Naive thymus-derived CD8-positive, alpha-beta T cell (primary cell): ENCODE data around the gene H2BW2. TPM values are rescaled to one million over a fixed set of nuclear protein-coding genes. Genes with fewer than 3 reads are reported as not detected.
A peak's percentile ranks its signal among the peaks of the same experiment; 100 is the strongest.
"Not testable (repeated sequence)": the region's sequence is repeated elsewhere in the genome, so short reads cannot be mapped to it uniquely, and the experiment has no call there.

Experiments used
- ATAC-seq, 2 donors: fragments of 150-1000 bp; cut with Tn5 transposase in 1 of 2; sonication (Bioruptor Pico), chemical (Tn5 transposase) in 1 of 2; 1 replicate in 1 of 2; 2 replicates in 1 of 2; pipeline ENCODE4 v1.10.0; 2021; ENCODE audit warnings: mild to moderate bottlenecking in 2 of 2, moderate library complexity in 2 of 2
- POLR2A ChIA-PET: fragments of 350-600 bp; sonication (Branson Sonifier 250); formaldehyde crosslinking; loops from one replicate; lab custom pipeline; 2021; ENCODE audit warnings: antibody characterized with exemption; lab: Charles Lee
- DNase-seq, 10 donors: peaks; one replicate each; pipeline versions ENCODE4 v3.0.0 to v3.0.0-alpha.2; 2020 to 2022
- H3K27ac Mint-ChIP-seq, 10 donors: one replicate each; pipeline ENCODE4 v1.8.0; 2020 to 2022; ENCODE audit warnings: mild to moderate bottlenecking in 10 of 10, mixed read lengths in 10 of 10, moderate library complexity in 4 of 10, inconsistent platforms in 1 of 10
- H3K27me3 Mint-ChIP-seq, 5 donors: one replicate each; pipeline ENCODE4 v1.8.0; 2021 to 2022; ENCODE audit warnings: mixed read lengths in 5 of 5
- H3K36me3 Mint-ChIP-seq, 3 donors: one replicate each; pipeline ENCODE4 v1.8.0; 2020 to 2022; ENCODE audit warnings: mixed read lengths in 3 of 3, mild to moderate bottlenecking in 2 of 3, inconsistent platforms in 1 of 3
- H3K4me1 Mint-ChIP-seq, 4 donors: one replicate each; pipeline ENCODE4 v1.8.0; 2021 to 2022; ENCODE audit warnings: mixed read lengths in 4 of 4
- H3K4me3 Mint-ChIP-seq, 10 donors: one replicate each; pipeline ENCODE4 v1.8.0; 2020 to 2022; ENCODE audit warnings: mild to moderate bottlenecking in 10 of 10, mixed read lengths in 10 of 10, moderate library complexity in 6 of 10, inconsistent platforms in 1 of 10
- H3K9me3 Mint-ChIP-seq, 9 donors: one replicate each; pipeline ENCODE4 v1.8.0; 2020 to 2022; ENCODE audit warnings: mixed read lengths in 9 of 9, mild to moderate bottlenecking in 3 of 9, inconsistent platforms in 1 of 9, moderate library complexity in 1 of 9
- polyA plus RNA-seq, 3 donors: library from polyadenylated mRNA; unstranded; fragments of 300-500 nt; fragmentation: Illumina TruSeq; gene quantifications; one replicate each; pipeline ENCODE4 v1.2.3, GENCODE V29; 2021
- total RNA-seq, 8 experiments: library from RNA in 2 of 8; stranded (reverse) in 2 of 8; gene quantifications; one replicate each; pipeline ENCODE4 v1.2.3 and lab custom pipeline; 2021 to 2026

Gene H2BW2
- total RNA-seq (not detected), polyA plus RNA-seq (not detected), total RNA-seq (lab: John Stamatoyannopoulos, UW) (0 reads per million in 6 experiments)

- H3K27me3 Mint-ChIP-seq = peaks cover 3 to 20% (median 7%) of the 10 kb centered on the region in 5 donors
- H3K9me3 Mint-ChIP-seq = peaks cover 0 to 2% (median 0%) of the 10 kb centered on the region in 9 donors
- DNase-seq (no peak), ATAC-seq (no peak)
- H3K36me3 Mint-ChIP-seq = no peaks in the 10 kb centered on the region
- H3K4me3 Mint-ChIP-seq = no peak within 1 kb of the TSS
- H3K27ac Mint-ChIP-seq = peak within 1 kb of the TSS in 1 of 10 donors; percentile 1
- POLR2A ChIA-PET = no interaction called here
- H3K4me1 Mint-ChIP-seq = no peaks in the 10 kb centered on the region
These were observed at the start of gene H2BW2 for GRCh38 chrX:104039689-104040505. Gene H2BW2 (plus strand): TSS chrX:104039956. CDS start chrX:104039995, 39 bp downstream.

GRCh38 chrX:103999234-103999633 is 40.5 kb upstream of the H2BW2 start:
- POLR2A ChIA-PET = no interaction called here
- Mint-ChIP-seq H3K9me3 (no peaks in the 10 kb centered on the region), H3K4me3 (no peak overlapping the region), H3K27ac (no peak overlapping the region), H3K27me3 (peaks cover 0 to 3% (median 1%) of the 10 kb centered on the region in 5 donors), H3K36me3 (no peaks in the 10 kb centered on the region), H3K4me1 (no peaks in the 10 kb centered on the region)
- DNase-seq = no peak
- ATAC-seq = no peak

- no peaks in the 10 kb centered on the region for H3K9me3 Mint-ChIP-seq
These were observed 30.9 kb upstream of the H2BW2 start for GRCh38 chrX:104008831-104009230.

GRCh38 chrX:104013158-104013557 is 26.6 kb upstream of the H2BW2 start:
- Mint-ChIP-seq H3K4me1 (no peaks in the 10 kb centered on the region), H3K36me3 (no peaks in the 10 kb centered on the region), H3K4me3 (no peak overlapping the region), H3K9me3 (no peaks in the 10 kb centered on the region), H3K27ac (no peak overlapping the region), H3K27me3 (peaks cover 0 to 4% (median 0%) of the 10 kb centered on the region in 5 donors)
- ATAC-seq = no peak
- POLR2A ChIA-PET = no interaction called here
- no peak for DNase-seq

More at GRCh38 chrX:104008831-104009230, 30.9 kb upstream of the H2BW2 start:
- no peak for ATAC-seq
- Mint-ChIP-seq H3K36me3 (no peaks in the 10 kb centered on the region), H3K27ac (no peak overlapping the region), H3K27me3 (peaks cover 0 to 11% (median 1%) of the 10 kb centered on the region in 5 donors), H3K4me1 (no peaks in the 10 kb centered on the region), H3K4me3 (no peak overlapping the region)
- POLR2A ChIA-PET = no interaction called here
- DNase-seq = no peak

- POLR2A ChIA-PET = no interaction called here
- no peak within 1 kb of the TSS for H3K4me3 Mint-ChIP-seq
- ATAC-seq (no peak), DNase-seq (no peak)
- no peaks in the 10 kb centered on the region for H3K9me3 Mint-ChIP-seq
- H3K4me1 Mint-ChIP-seq = no peaks in the 10 kb centered on the region
- no peak within 1 kb of the TSS for H3K27ac Mint-ChIP-seq
- H3K27me3 Mint-ChIP-seq = peaks cover 0 to 4% (median 0%) of the 10 kb centered on the region in 5 donors
- no peaks in the 10 kb centered on the region for H3K36me3 Mint-ChIP-seq
These were observed 26.1 kb upstream of the H2BW2 start, which contains the start of gene H2BW1 for GRCh38 chrX:104013606-104014005. Gene H2BW1 (minus strand): TSS chrX:104013708. CDS start chrX:104013576, 132 bp downstream.

- DNase-seq, H3K4me3 Mint-ChIP-seq, POLR2A ChIA-PET, ATAC-seq, H3K27me3 Mint-ChIP-seq, H3K4me1 Mint-ChIP-seq, H3K36me3 Mint-ChIP-seq, H3K27ac Mint-ChIP-seq, H3K9me3 Mint-ChIP-seq: not testable (repeated sequence)
These were observed 24.2 kb upstream of the H2BW2 start for GRCh38 chrX:104015576-104015975.

- Mint-ChIP-seq H3K27ac (no peak overlapping the region), H3K36me3 (no peaks in the 10 kb centered on the region), H3K27me3 (peaks cover 0 to 5% (median 0%) of the 10 kb centered on the region in 5 donors), H3K4me3 (no peak overlapping the region), H3K4me1 (no peaks in the 10 kb centered on the region), H3K9me3 (no peaks in the 10 kb centered on the region)
- no peak for DNase-seq
- POLR2A ChIA-PET = no interaction called here
- no peak for ATAC-seq
These were observed 21.6 kb upstream of the H2BW2 start for GRCh38 chrX:104018126-104018525.

- peaks cover 3 to 15% (median 8%) of the 10 kb centered on the region in 5 donors for H3K27me3 Mint-ChIP-seq
- ATAC-seq = no peak
- no peak overlapping the region for H3K27ac Mint-ChIP-seq
These were observed 1.2 kb downstream of the H2BW2 start for GRCh38 chrX:104041003-104041402.

GRCh38 chrX:104045642-104046041 is 5.9 kb downstream of the H2BW2 start:
- ATAC-seq = no peak
- peaks cover 0 to 12% (median 3%) of the 10 kb centered on the region in 5 donors for H3K27me3 Mint-ChIP-seq
- POLR2A ChIA-PET = no interaction called here
- H3K36me3 Mint-ChIP-seq = no peaks in the 10 kb centered on the region
- no peak overlapping the region for H3K27ac Mint-ChIP-seq
- DNase-seq = no peak
- H3K4me3 Mint-ChIP-seq = no peak overlapping the region
- peaks cover 0 to 1% (median 0%) of the 10 kb centered on the region in 9 donors for H3K9me3 Mint-ChIP-seq
- H3K4me1 Mint-ChIP-seq = no peaks in the 10 kb centered on the region

More at GRCh38 chrX:104041003-104041402, 1.2 kb downstream of the H2BW2 start:
- Mint-ChIP-seq H3K4me3 (no peak overlapping the region), H3K4me1 (no peaks in the 10 kb centered on the region), H3K36me3 (no peaks in the 10 kb centered on the region), H3K9me3 (peaks cover 0 to 2% (median 0%) of the 10 kb centered on the region in 9 donors)
- DNase-seq = no peak
- POLR2A ChIA-PET = no interaction called here

- ATAC-seq = no peak
- Mint-ChIP-seq H3K36me3 (no peaks in the 10 kb centered on the region), H3K27ac (no peak overlapping the region), H3K27me3 (peaks cover 0 to 12% (median 3%) of the 10 kb centered on the region in 5 donors), H3K4me1 (no peaks in the 10 kb centered on the region), H3K9me3 (no peaks in the 10 kb centered on the region), H3K4me3 (no peak overlapping the region)
- POLR2A ChIA-PET = no interaction called here
- no peak for DNase-seq
These were observed 7.4 kb downstream of the H2BW2 start for GRCh38 chrX:104047171-104047570.

GRCh38 chrX:104054956-104055355 is 15.2 kb downstream of the H2BW2 start:
- ATAC-seq, H3K9me3 Mint-ChIP-seq, H3K36me3 Mint-ChIP-seq, H3K27ac Mint-ChIP-seq, DNase-seq, H3K4me3 Mint-ChIP-seq, H3K27me3 Mint-ChIP-seq, POLR2A ChIA-PET, H3K4me1 Mint-ChIP-seq: not testable (repeated sequence)

- H3K27ac Mint-ChIP-seq, DNase-seq, H3K4me3 Mint-ChIP-seq, H3K4me1 Mint-ChIP-seq, H3K36me3 Mint-ChIP-seq, POLR2A ChIA-PET, H3K9me3 Mint-ChIP-seq, ATAC-seq, H3K27me3 Mint-ChIP-seq: not testable (repeated sequence)
These were observed 22.9 kb downstream of the H2BW2 start for GRCh38 chrX:104062636-104063035.

- H3K4me3 Mint-ChIP-seq, H3K27ac Mint-ChIP-seq, H3K4me1 Mint-ChIP-seq, H3K27me3 Mint-ChIP-seq, H3K36me3 Mint-ChIP-seq, H3K9me3 Mint-ChIP-seq, DNase-seq, POLR2A ChIA-PET: not testable (repeated sequence)
- peak; percentile 99 for ATAC-seq
These were observed 36.2 kb downstream of the H2BW2 start, which contains the start of gene TMSB15C for GRCh38 chrX:104075778-104076445. Gene TMSB15C (minus strand): TSS chrX:104076236.
